ENCODE measurements around the gene SERPINA7.
"Not testable (repeated sequence)": the region's sequence is repeated elsewhere in the genome, so short reads cannot be mapped to it uniquely, and the experiment has no call there.

DNA sequence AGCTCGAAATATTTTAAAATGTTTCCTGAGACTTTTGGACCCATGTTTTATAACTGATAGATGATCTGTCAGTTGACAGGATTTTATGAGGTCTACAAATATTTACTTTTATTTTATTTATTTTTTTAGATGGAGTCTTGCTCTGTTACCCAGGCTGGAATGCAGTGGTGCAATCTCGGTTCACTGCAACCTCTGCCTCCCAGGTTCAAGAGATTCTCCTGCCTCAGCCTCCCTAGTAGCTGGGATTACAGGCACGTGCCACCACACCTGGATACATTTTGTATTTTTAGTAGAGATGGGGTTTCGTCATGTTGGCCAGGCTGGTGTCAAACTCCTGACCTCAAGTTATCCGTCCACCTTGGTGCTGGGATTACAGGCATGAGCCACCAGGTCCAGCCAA is 50.0 kb downstream of the SERPINA7 start:
- TF ChIP-seq, protein P1, sequence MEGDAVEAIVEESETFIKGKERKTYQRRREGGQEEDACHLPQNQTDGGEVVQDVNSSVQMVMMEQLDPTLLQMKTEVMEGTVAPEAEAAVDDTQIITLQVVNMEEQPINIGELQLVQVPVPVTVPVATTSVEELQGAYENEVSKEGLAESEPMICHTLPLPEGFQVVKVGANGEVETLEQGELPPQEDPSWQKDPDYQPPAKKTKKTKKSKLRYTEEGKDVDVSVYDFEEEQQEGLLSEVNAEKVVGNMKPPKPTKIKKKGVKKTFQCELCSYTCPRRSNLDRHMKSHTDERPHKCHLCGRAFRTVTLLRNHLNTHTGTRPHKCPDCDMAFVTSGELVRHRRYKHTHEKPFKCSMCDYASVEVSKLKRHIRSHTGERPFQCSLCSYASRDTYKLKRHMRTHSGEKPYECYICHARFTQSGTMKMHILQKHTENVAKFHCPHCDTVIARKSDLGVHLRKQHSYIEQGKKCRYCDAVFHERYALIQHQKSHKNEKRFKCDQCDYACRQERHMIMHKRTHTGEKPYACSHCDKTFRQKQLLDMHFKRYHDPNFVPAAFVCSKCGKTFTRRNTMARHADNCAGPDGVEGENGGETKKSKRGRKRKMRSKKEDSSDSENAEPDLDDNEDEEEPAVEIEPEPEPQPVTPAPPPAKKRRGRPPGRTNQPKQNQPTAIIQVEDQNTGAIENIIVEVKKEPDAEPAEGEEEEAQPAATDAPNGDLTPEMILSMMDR (conservative IDR thresholded peaks at IDR 0.05; ENCODE audit: low read depth, low read length), result not testable (repeated sequence)
- TF ChIP-seq EZH2 (IDR thresholded peaks at IDR 0.05; ENCODE audit: low read length, unreplicated experiment), result not testable (repeated sequence)
